ENCODE data around the gene TAF8. TPM values are rescaled to one million over a fixed set of nuclear protein-coding genes. Genes with fewer than 3 reads are reported as not detected.

The TAF8 gene
- total RNA-seq, 1 experiment from 2014 or later: 20.7 TPM

DNA sequence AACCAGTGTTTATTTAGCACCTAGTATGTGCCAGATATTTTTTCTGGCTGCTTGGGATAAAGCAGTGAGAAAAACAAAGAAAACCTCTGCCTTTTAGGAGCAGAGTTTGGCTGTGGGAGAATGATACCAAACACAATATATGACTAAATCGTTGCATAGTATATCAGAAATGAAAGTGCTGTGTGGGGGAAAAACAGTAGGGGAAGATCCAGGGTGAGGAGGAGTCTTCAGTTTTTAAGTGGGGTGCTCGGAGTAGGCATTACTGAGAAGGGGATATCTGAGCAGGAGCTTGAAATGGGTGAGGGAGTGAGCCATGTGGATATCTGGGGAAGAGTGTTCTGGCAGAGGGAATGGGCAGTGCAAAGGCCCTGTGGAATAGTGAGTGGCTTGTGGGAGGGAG is 23.0 kb downstream of the TAF8 start:
- ATAC-seq (no peak), DNase-seq (no peak)
- BruUV-seq (replicated peaks): no TSS peak
- Histone ChIP-seq H3K27ac (ENCODE audit: low read length) (no peak overlapping the region), H3K4me2 (ENCODE audit: low read length) (no peak overlapping the region), H2AFZ (ENCODE audit: low read length) (no peak overlapping the region), H3K27me3 (ENCODE audit: low read length) (no peaks in the 10 kb centered on the region), H3K9me2 (replicated peaks; ENCODE audit: low read length) (no peaks in the 10 kb centered on the region), H4K20me1 (ENCODE audit: low read length) (no peaks in the 10 kb centered on the region), H3K9me3 (ENCODE audit: low read length) (no peaks in the 10 kb centered on the region), H3K4me1 (ENCODE audit: insufficient read depth, low read length) (peaks cover 4% of the 10 kb centered on the region; the same call in 1 of the 2 replicates), H3K36me3 (ENCODE audit: low read depth, low read length) (peaks cover 7% of the 10 kb centered on the region), H3K79me2 (ENCODE audit: low read length) (no peaks in the 10 kb centered on the region), H3K4me3 (ENCODE audit: low read length) (no peak overlapping the region), H3F3A (ENCODE audit: low read length, unreplicated experiment) (no peaks in the 10 kb centered on the region), H3K9ac (ENCODE audit: low read length) (no peak overlapping the region)
- POLR2A ChIA-PET (ENCODE audit: unreplicated experiment): no interaction called here
- TF ChIP-seq, protein P1, sequence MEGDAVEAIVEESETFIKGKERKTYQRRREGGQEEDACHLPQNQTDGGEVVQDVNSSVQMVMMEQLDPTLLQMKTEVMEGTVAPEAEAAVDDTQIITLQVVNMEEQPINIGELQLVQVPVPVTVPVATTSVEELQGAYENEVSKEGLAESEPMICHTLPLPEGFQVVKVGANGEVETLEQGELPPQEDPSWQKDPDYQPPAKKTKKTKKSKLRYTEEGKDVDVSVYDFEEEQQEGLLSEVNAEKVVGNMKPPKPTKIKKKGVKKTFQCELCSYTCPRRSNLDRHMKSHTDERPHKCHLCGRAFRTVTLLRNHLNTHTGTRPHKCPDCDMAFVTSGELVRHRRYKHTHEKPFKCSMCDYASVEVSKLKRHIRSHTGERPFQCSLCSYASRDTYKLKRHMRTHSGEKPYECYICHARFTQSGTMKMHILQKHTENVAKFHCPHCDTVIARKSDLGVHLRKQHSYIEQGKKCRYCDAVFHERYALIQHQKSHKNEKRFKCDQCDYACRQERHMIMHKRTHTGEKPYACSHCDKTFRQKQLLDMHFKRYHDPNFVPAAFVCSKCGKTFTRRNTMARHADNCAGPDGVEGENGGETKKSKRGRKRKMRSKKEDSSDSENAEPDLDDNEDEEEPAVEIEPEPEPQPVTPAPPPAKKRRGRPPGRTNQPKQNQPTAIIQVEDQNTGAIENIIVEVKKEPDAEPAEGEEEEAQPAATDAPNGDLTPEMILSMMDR (conservative IDR thresholded peaks at IDR 0.05; ENCODE audit: low read depth, low read length): no peak
- TF ChIP-seq EZH2phosphoT487 (IDR thresholded peaks at IDR 0.05; ENCODE audit: borderline replicate concordance, low read length) (no peak), EZH2 (IDR thresholded peaks at IDR 0.05; ENCODE audit: low read length, unreplicated experiment) (no peak)
- CTCF ChIA-PET: no interaction called here
- intact Hi-C loops (cut with micrococcal nuclease): no loop called here

DNA sequence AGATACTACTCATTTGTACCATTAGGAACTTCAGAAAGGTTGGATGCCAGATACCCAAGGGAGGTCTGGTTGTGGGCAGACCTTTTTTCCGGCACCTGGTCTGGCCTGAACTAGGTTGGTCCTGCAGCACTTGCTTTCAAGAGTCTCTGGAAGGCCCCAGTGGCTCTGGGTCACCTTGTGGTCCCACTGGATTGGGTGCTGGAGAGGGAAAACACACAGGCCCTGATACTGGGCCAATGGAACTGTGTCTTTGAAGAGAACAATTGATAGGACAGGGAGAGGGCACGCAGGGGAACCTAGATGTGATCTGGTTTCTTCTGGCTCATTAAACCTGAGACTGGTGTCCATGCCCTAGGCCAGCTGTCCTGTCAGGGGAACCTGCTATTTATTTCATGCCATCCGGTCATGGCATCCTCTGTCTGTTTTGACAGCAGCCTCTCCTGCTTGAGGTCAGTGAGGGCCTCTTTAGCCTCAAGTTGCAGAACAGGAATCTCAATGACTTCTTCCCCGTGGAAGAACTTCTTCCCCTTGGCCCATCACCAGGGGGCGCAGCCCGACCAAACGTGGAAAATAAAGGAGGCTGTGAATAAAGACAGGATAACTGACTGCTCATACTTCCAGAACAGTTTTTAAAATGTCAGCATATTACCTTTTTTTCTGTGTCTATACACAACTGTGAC is 25.0 kb downstream of the TAF8 start:
- intact Hi-C loops (cut with micrococcal nuclease): loop anchor here (1.0 to 2.0 kb wide), 3 partner anchors 91 to 156 kb away; no protein-coding TSS in a partner anchor
- CTCF ChIA-PET: interaction anchor here (0.6 kb wide), 1 partner anchor 53 kb away, joined by 4 read pairs; no protein-coding TSS in a partner anchor
- peak; percentile 93 for DNase-seq

More for the DNA sequence above, 25.0 kb downstream of the TAF8 start:
- TF ChIP-seq EZH2phosphoT487 (IDR thresholded peaks at IDR 0.05; ENCODE audit: borderline replicate concordance, low read length) (no peak), EZH2 (IDR thresholded peaks at IDR 0.05; ENCODE audit: low read length, unreplicated experiment) (no peak)
- TF ChIP-seq, protein P1 (conservative IDR thresholded peaks at IDR 0.05; ENCODE audit: low read depth, low read length): peak; percentile 95
- Histone ChIP-seq H3K36me3 (ENCODE audit: low read depth, low read length) (peaks cover 4% of the 10 kb centered on the region; the same call in 1 of the 2 replicates), H3K9me3 (ENCODE audit: low read length) (no peaks in the 10 kb centered on the region), H3K4me1 (ENCODE audit: insufficient read depth, low read length) (peaks cover 4% of the 10 kb centered on the region; the same call in 1 of the 2 replicates), H2AFZ (ENCODE audit: low read length) (no peak overlapping the region), H3K9me2 (replicated peaks; ENCODE audit: low read length) (no peaks in the 10 kb centered on the region), H3K27me3 (ENCODE audit: low read length) (no peaks in the 10 kb centered on the region), H3K9ac (ENCODE audit: low read length) (no peak overlapping the region), H4K20me1 (ENCODE audit: low read length) (no peaks in the 10 kb centered on the region), H3F3A (ENCODE audit: low read length, unreplicated experiment) (no peaks in the 10 kb centered on the region), H3K4me3 (ENCODE audit: low read length) (no peak overlapping the region), H3K27ac (ENCODE audit: low read length) (no peak overlapping the region), H3K4me2 (ENCODE audit: low read length) (no peak overlapping the region), H3K79me2 (ENCODE audit: low read length) (no peaks in the 10 kb centered on the region)
- ATAC-seq: peak; percentile 88
- no TSS peak for BruUV-seq (replicated peaks)
- POLR2A ChIA-PET (ENCODE audit: unreplicated experiment): no interaction called here

Measured in PC-3 (cell line).